GM18868 (cell line): ENCODE data around the gene SIK3.

Experiments used
- ATAC-seq: cut with Tn5 transposase; IDR thresholded peaks from one replicate; pipeline ENCODE4 v1.9.1; 2021; ENCODE audit warnings: mild to moderate bottlenecking, moderate library complexity; ENCODE audit not compliant: unreplicated experiment

Gene SIK3

GRCh38 chr11:117110294-117110950 lies 12.2 kb upstream of the SIK3 start:
- ATAC-seq, result no peak

GRCh38 chr11:117107701-117108590 lies 9.7 kb upstream of the SIK3 start:
- ATAC-seq, result no peak

- ATAC-seq, result no peak
Observed at GRCh38 chr11:117100556-117100955, 2.3 kb upstream of the SIK3 start.

GRCh38 chr11:117099696-117100095 lies 1.5 kb upstream of the SIK3 start:
- ATAC-seq, result no peak

- ATAC-seq, result peak; percentile 15
Observed at GRCh38 chr11:117097389-117098268, 599 bp downstream of the SIK3 start.

GRCh38 chr11:117097014-117097388 lies 1.2 kb downstream of the SIK3 start:
- no peak for ATAC-seq

GRCh38 chr11:117096201-117096991 lies 1.8 kb downstream of the SIK3 start:
- no peak for ATAC-seq

GRCh38 chr11:117095284-117096161 lies 2.7 kb downstream of the SIK3 start:
- no peak for ATAC-seq

GRCh38 chr11:117094776-117095175 lies 3.5 kb downstream of the SIK3 start:
- ATAC-seq, result no peak

GRCh38 chr11:117092951-117093590 lies 5.2 kb downstream of the SIK3 start:
- no peak for ATAC-seq

GRCh38 chr11:117091753-117092477 lies 6.3 kb downstream of the SIK3 start:
- no peak for ATAC-seq

GRCh38 chr11:117090111-117090706 lies 8.0 kb downstream of the SIK3 start:
- no peak for ATAC-seq

- ATAC-seq, result no peak
Observed at GRCh38 chr11:117089685-117090084, 8.5 kb downstream of the SIK3 start.

GRCh38 chr11:117087446-117087845 lies 10.8 kb downstream of the SIK3 start:
- no peak for ATAC-seq

GRCh38 chr11:117084992-117085391 lies 13.2 kb downstream of the SIK3 start:
- no peak for ATAC-seq

GRCh38 chr11:117083011-117083935 lies 15.0 kb downstream of the SIK3 start:
- no peak for ATAC-seq

GRCh38 chr11:117081908-117082307 lies 16.3 kb downstream of the SIK3 start:
- no peak for ATAC-seq
